Subcutaneous adipose tissue (tissue), 4 donors: ENCODE measurements around the gene ZNF281. TPM values are rescaled to one million over a fixed set of nuclear protein-coding genes. Genes with fewer than 3 reads are reported as not detected.

ENCODE experiments used
- total RNA-seq, 4 donors: library from RNA; depleted of rRNA; stranded (reverse); fragments of >200 nt; gene quantifications; one replicate each; pipeline ENCODE4 v1.1.0, GENCODE V29; 2016
- TF ChIP-seq, protein P1 (sequence below): fragments of 450-650 bp; IDR thresholded peaks from one replicate; pipeline ENCODE4 v1.5.1; 2016; ENCODE audit warnings: low read depth, mild to moderate bottlenecking, control low read depth, antibody characterized with exemption, moderate library complexity

Gene ZNF281, protein sequence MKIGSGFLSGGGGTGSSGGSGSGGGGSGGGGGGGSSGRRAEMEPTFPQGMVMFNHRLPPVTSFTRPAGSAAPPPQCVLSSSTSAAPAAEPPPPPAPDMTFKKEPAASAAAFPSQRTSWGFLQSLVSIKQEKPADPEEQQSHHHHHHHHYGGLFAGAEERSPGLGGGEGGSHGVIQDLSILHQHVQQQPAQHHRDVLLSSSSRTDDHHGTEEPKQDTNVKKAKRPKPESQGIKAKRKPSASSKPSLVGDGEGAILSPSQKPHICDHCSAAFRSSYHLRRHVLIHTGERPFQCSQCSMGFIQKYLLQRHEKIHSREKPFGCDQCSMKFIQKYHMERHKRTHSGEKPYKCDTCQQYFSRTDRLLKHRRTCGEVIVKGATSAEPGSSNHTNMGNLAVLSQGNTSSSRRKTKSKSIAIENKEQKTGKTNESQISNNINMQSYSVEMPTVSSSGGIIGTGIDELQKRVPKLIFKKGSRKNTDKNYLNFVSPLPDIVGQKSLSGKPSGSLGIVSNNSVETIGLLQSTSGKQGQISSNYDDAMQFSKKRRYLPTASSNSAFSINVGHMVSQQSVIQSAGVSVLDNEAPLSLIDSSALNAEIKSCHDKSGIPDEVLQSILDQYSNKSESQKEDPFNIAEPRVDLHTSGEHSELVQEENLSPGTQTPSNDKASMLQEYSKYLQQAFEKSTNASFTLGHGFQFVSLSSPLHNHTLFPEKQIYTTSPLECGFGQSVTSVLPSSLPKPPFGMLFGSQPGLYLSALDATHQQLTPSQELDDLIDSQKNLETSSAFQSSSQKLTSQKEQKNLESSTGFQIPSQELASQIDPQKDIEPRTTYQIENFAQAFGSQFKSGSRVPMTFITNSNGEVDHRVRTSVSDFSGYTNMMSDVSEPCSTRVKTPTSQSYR
- 10 to 100 TPM in 3 of 4 donors, 1 to 10 TPM in 1; 8.3 to 20.4 (median 14.8) TPM for total RNA-seq

DNA sequence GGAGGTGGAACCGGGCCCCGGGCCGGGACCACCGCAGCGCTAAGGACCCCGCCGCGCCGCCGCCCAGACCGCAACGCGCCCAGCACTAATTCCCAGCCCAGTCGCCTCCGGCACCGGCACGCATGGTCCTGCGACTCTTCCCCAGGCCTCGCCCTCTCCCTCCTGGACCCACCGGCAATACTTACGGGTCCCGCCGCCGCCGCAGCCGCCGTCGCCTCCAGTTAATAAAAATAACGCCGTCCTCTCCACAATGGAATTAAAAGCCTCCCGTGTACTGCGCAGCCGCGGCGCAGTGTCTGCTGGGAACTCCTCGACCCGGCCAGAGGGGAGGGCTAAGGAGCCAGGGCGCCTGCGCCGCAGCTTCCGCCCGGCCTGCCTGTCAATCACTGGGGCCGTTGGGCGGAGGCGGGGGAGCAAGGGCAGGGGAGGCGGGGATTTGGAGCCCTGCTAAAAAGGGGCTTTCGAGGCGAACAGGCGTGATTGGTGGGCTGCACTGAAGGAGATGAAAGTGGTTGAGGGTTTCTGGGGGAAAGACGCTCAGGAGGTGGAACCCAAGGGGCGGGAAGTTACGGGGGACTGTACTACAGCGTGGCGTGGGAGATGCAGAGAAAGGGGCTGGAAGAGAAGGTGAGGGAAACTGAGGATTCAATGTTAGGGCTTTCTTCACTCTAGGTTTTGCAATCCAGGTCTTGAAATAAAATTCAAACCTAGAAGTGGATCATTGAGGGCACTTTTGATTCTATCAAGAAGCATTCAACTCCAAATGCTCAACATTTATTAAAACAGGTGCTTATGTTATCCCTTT lies at the start of gene ZNF281:
ZNF281 (minus strand) TSS at position 276 of the 805 bp plus-strand sequence. CDS start 331 bp downstream, outside the sequence.
- TF ChIP-seq, protein P1, sequence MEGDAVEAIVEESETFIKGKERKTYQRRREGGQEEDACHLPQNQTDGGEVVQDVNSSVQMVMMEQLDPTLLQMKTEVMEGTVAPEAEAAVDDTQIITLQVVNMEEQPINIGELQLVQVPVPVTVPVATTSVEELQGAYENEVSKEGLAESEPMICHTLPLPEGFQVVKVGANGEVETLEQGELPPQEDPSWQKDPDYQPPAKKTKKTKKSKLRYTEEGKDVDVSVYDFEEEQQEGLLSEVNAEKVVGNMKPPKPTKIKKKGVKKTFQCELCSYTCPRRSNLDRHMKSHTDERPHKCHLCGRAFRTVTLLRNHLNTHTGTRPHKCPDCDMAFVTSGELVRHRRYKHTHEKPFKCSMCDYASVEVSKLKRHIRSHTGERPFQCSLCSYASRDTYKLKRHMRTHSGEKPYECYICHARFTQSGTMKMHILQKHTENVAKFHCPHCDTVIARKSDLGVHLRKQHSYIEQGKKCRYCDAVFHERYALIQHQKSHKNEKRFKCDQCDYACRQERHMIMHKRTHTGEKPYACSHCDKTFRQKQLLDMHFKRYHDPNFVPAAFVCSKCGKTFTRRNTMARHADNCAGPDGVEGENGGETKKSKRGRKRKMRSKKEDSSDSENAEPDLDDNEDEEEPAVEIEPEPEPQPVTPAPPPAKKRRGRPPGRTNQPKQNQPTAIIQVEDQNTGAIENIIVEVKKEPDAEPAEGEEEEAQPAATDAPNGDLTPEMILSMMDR = no peak

DNA sequence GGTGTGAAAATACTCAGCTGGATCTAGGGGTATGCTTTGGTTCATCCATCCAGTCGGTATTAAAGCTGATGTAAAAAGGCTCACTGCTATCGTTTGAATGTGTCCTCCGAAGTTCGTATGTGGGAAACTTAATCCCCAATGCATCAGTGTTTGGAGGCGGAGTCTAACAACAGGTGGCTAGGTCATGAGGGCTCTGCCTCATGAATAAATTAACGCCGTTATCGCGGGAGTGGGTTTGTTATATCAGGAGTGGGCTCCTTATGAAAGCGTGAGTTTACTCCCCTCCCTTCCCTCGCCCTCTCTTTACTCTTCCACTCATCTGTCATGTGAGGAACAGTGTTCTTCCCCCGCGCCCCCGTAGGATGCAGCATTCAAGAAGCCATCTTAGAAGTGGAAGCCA lies 48.9 kb upstream of the ZNF281 start:
- TF ChIP-seq, protein P1 = no peak

DNA sequence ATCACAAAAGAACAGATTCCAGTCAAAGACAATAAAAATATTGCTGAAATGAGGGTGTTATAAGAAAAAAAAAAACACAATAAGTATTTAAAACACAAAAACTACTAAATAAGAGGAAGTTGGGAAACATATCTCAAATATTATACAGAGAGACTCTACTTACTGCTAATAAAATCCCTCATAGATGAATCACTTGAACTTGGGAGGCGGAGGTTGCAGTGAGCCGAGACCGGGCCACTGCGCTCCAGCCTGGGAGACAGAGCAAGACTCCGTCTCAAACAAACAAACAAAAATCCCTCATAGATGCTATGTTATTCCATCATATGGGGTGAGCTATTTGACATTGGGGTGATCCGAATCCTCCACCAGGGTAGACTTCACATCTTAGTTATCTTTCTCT lies 48.0 kb upstream of the ZNF281 start:
- TF ChIP-seq, protein P1 = no peak

DNA sequence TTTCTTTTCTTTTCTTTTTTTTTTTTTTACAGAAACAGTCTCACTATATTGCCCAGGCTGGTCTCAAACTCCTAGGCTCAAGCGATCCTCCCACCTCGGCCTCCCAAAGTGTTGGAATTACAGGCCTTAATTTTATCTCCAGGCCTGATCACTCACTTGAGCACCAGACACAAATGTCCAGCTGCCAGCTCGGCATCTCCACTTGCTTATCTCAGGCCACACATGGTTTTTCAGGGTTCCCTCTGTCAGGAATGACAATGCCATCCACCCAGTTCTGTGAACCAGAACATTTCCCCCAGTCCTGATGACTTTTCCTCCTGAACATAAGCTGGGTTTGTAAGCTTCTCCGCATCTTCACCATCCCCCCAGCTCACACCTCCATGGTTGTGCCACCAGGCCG lies 44.6 kb upstream of the ZNF281 start:
- TF ChIP-seq, protein P1 = no peak

DNA sequence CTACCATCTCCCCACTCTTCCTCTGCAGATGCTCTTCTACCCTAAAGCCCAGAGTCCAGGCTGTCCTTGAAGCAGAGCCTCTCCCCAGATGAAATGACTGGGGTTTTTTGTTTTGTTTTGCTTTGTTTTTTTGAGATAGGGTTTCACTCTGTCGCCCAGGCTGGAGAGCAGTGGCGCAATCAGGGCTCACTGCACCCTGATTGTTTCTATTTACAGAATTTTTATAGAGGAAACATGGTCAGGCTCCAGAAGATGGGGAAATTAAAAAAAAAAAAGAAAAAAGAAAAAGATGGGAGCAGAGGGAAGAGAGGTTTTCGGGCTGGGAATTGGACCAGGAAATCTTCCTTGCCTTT lies 43.7 kb upstream of the ZNF281 start:
- TF ChIP-seq, protein P1 = no peak

DNA sequence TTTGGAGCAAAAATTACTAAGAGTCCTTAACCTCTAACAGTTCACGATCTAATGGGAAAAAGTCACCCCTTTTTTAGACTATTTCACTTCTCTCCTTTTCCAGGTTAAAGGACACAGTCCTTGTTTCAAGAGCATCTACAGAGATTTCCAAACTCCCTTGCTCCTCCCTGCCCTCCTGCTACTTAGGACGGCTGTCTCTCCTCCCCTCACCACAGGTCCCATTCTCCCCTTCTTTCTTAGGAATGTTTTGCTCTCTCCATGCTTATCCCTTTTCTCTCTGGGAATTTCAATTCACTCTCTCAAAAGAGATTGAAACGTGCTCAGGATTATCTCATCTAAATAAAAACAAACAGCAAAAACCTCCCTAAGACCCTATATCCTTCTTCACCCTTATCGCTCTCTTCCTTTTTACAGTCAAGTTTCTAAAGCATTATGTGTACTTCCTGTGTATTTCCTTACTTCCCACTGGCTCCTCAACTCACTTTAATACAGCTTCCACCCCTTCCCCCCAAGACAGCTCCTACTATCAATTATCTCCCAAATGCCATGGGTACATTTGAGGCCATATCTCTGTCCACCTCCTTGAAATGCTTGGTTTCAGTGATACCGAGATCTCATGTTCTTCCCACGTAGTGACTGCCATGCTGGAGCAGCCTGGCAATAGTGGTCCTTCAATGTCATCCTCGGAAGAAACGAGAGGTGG lies 43.2 kb upstream of the ZNF281 start:
- TF ChIP-seq, protein P1 = no peak
